ENCODE measurements around the gene NEDD9. TPM values are rescaled to one million over a fixed set of nuclear protein-coding genes. Genes with fewer than 3 reads are reported as not detected.

Gene NEDD9
- total and polyA plus RNA-seq, 2 of the 4 experiments (the other 2 are of a cell fraction), result 7.6 to 16.5 TPM

- H3K9me3 ChIP-seq (ENCODE audit: control insufficient read depth, insufficient read depth, low read length), result no peaks in the 10 kb centered on the region
- no peak overlapping the region for H3K14ac ChIP-seq (replicated peaks; ENCODE audit: low read depth, low read length)
- ATAC-seq (ENCODE audit: low read depth), result no peak
- H3K23ac ChIP-seq (ENCODE audit: low read depth, low read length), result no peak overlapping the region
- H4K8ac ChIP-seq (ENCODE audit: low read depth in 2 of 2, low read length in 2 of 2), result no peak overlapping the region
- H2BK5ac ChIP-seq (ENCODE audit: low read depth, low read length, poor library complexity, severe bottlenecking), result no peak overlapping the region
- POLR2A ChIA-PET (ENCODE audit: unreplicated experiment), result no interaction called here
- no peak overlapping the region for H2BK20ac ChIP-seq (ENCODE audit: low read depth, low read length)
- H2AK5ac ChIP-seq (ENCODE audit: low read depth, low read length), result no peak overlapping the region
- peaks cover 31% of the 10 kb centered on the region for H3K9me1 ChIP-seq (ENCODE audit: insufficient read depth, low read length)
- dilution Hi-C loops (cut with HindIII; ENCODE audit: low sequenced_read_pairs, unreplicated experiment) (no loop called here), in situ Hi-C loops (cut with MboI; ENCODE audit: low sequenced_read_pairs) (no loop called here), intact Hi-C loops (cut with micrococcal nuclease) (no loop called here)
- H4K5ac ChIP-seq (ENCODE audit: low read depth, low read length), result no peak overlapping the region
- BruUV-seq (replicated peaks), result no TSS peak
- H3K4me1 ChIP-seq (ENCODE audit: control insufficient read depth, insufficient read depth, low read length), result peaks cover 17% of the 10 kb centered on the region
- H2AK9ac ChIP-seq (replicated peaks; ENCODE audit: low read depth, low read length, poor library complexity), result no peak overlapping the region
- peaks cover 24% of the 10 kb centered on the region for H4K20me1 ChIP-seq (ENCODE audit: insufficient read depth, low read length)
- no peak overlapping the region for H4K91ac ChIP-seq (ENCODE audit: insufficient read depth, low read depth, low read length)
- no peaks in the 10 kb centered on the region for H3K27me3 ChIP-seq (ENCODE audit: control insufficient read depth, insufficient read depth, low read length)
- no peak overlapping the region for H2BK15ac ChIP-seq (ENCODE audit: low read depth, low read length)
- H3K9ac ChIP-seq (ENCODE audit: low read depth, low read length), result no peak overlapping the region
- WGBS, 2 experiments (ENCODE audit: extremely low coverage in 2 of 2, insufficient read length in 1 of 2), result 80% methylated on average over 1 of the region's 7 CpGs; no CpG with 5 or more reads in 1 of the 2 experiments
- no peak overlapping the region for H3K27ac ChIP-seq (ENCODE audit: insufficient read depth, low read length)
- DNase-seq, result no peak
- H3K4me3 ChIP-seq (ENCODE audit: insufficient read depth, low read depth, low read length), result no peak overlapping the region
- CTCF ChIA-PET, result no interaction called here
- no peak overlapping the region for H2BK120ac ChIP-seq (ENCODE audit: low read depth, low read length)
- H3K36me3 ChIP-seq (ENCODE audit: control insufficient read depth, insufficient read depth, low read length), result peaks cover 8% of the 10 kb centered on the region
- no peak overlapping the region for H3K18ac ChIP-seq (ENCODE audit: low read depth, low read length)
- H3K79me1 ChIP-seq (ENCODE audit: low read depth in 1 of 2, low read length in 2 of 2), result peaks cover 22 to 95% of the 10 kb centered on the region in 2 experiments; a peak in 3 of 4 replicates
- no peak overlapping the region for H2AFZ ChIP-seq (replicated peaks; ENCODE audit: low read length, poor library complexity)
- TF ChIP-seq USF2 (IDR thresholded peaks at IDR 0.05; ENCODE audit: low read depth, low read length) (no peak), MAZ (IDR thresholded peaks at IDR 0.05; ENCODE audit: borderline replicate concordance, low read depth, low read length) (no peak), SMC3 (IDR thresholded peaks at IDR 0.05; ENCODE audit: low read depth, low read length) (no peak), CHD1 (IDR thresholded peaks at IDR 0.05; ENCODE audit: low read depth, low read length) (no peak), MXI1 (IDR thresholded peaks at IDR 0.05; ENCODE audit: borderline replicate concordance, low read depth, low read length) (no peak), CTCF (conservative IDR thresholded peaks at IDR 0.05; ENCODE audit: low read depth, low read length) (no peak), CEBPB (IDR thresholded peaks at IDR 0.05; ENCODE audit: low read depth, low read length) (no peak), RFX5 (IDR thresholded peaks at IDR 0.05; ENCODE audit: low read depth, low read length) (no peak), BHLHE40 (IDR thresholded peaks at IDR 0.05; ENCODE audit: low read depth, low read length) (no peak), NFE2L2 (IDR thresholded peaks at IDR 0.05; ENCODE audit: low read depth, low read length) (no peak)
- H3K4ac ChIP-seq (ENCODE audit: low read depth, low read length), result no peak overlapping the region
- H3K4me2 ChIP-seq (ENCODE audit: low read depth, low read length), result no peak overlapping the region
- H3K56ac ChIP-seq (ENCODE audit: extremely low read depth, insufficient read depth, low read length), result no peak overlapping the region
Measured at GRCh38 chr6:11215773-11216172, 16.7 kb downstream of the NEDD9 start.

Measured in IMR-90 (cell line).